A549 (cell line): Measurements from ENCODE around the gene FGF8. TPM values are rescaled to one million over a fixed set of nuclear protein-coding genes. Genes with fewer than 3 reads are reported as not detected.

Source experiments
- ATAC-seq, 2 experiments: fragments of 200-7000 bp in 1 of 2; fragments of >200 bp in 1 of 2; cut with Nextera tagmentation in 1 of 2; cut with Tn5 transposase in 1 of 2; 3 replicates each; pipeline versions ENCODE4 v1.8.0 to v1.9.1; 2018 to 2020; ENCODE audit warnings: mild to moderate bottlenecking in 1 of 2, moderate library complexity in 1 of 2
- CTCF ChIA-PET: fragments of 300-600 bp; sonication (Branson Sonifier 250); formaldehyde crosslinking; extraction: SDS; loops from one replicate; lab custom pipeline; 2021; ENCODE audit warnings: antibody characterized with exemption, inconsistent platforms; lab: Yijun Ruan, JAX
- POLR2A ChIA-PET: fragments of 350-600 bp; formaldehyde crosslinking; extraction: SDS; loops from one replicate; lab custom pipeline; 2021; ENCODE audit warnings: antibody characterized with exemption, inconsistent platforms; lab: Yijun Ruan, JAX
- DNase-seq, 2 experiments: peaks; one replicate each; pipeline versions ENCODE4 v3.0.0 to v3.0.0-alpha.2; 2011 to 2016; ENCODE audit warnings: low read depth in 1 of 2, low spot score in 1 of 2
- FAIRE-seq: peaks from 2 replicates; lab custom pipeline; 2011; peaks lifted over from hg19 to GRCh38; lab: Jason Lieb, UNC
- H3K27ac ChIP-seq, 2 experiments: fragments of >200 bp; sonication (Bioruptor Twin); formaldehyde crosslinking; 3 replicates each; pipeline ENCODE4 v1.5.1; 2016 to 2017
- H3K4me1 ChIP-seq: fragments of >200 bp; sonication (Bioruptor Twin); formaldehyde crosslinking; 3 replicates; pipeline ENCODE4 v1.6.1; 2016
- H3K4me2 ChIP-seq: fragments of >200 bp; sonication (Bioruptor Twin); formaldehyde crosslinking; 3 replicates; pipeline ENCODE4 v1.6.1; 2016
- H3K4me3 ChIP-seq: fragments of >200 bp; sonication (Bioruptor Twin); formaldehyde crosslinking; 3 replicates; pipeline ENCODE4 v1.5.1; 2016
- H3K9me3 ChIP-seq: fragments of >200 bp; sonication (Bioruptor Twin); formaldehyde crosslinking; 3 replicates; pipeline ENCODE4 v1.6.1; 2016
- BCL3 ChIP-seq: fragments of >200 bp; sonication (Bioruptor Twin); formaldehyde crosslinking; IDR thresholded peaks from 3 replicates; pipeline ENCODE4 v1.6.1; 2016
- CBX2 ChIP-seq: fragments of 200-600 bp; sonication (generic); IDR thresholded peaks from 2 replicates; pipeline ENCODE4 v1.6.1; 2016; ENCODE audit warnings: low read depth, mild to moderate bottlenecking, borderline replicate concordance
- CBX8 ChIP-seq: fragments of 200-600 bp; sonication (generic); IDR thresholded peaks from 2 replicates; pipeline ENCODE4 v1.6.1; 2016
- CHD4 ChIP-seq: fragments of 200-600 bp; sonication (generic); IDR thresholded peaks from 2 replicates; pipeline ENCODE4 v1.6.1; 2016; ENCODE audit warnings: antibody characterized with exemption, mild to moderate bottlenecking, borderline replicate concordance
- CTCF ChIP-seq: fragments of >200 bp; sonication (Bioruptor Twin); formaldehyde crosslinking; IDR thresholded peaks from 3 replicates; pipeline ENCODE4 v1.5.1; 2016
- EP300 ChIP-seq, 2 experiments: fragments of >200 bp; sonication (Bioruptor Twin); formaldehyde crosslinking; IDR thresholded peaks; 2 replicates in 1 of 2; 3 replicates in 1 of 2; pipeline ENCODE4 v1.6.1; 2016 to 2017
- FOSL2 ChIP-seq, 2 experiments: fragments of 450-650 bp in 1 of 2; fragments of >200 bp in 1 of 2; sonication (Bioruptor Twin) in 1 of 2; formaldehyde crosslinking; IDR thresholded peaks; 2 replicates each; pipeline versions ENCODE4 v1.5.0 to v1.6.1; 2016 to 2020; ENCODE audit warnings: mild to moderate bottlenecking in 1 of 2, moderate library complexity in 1 of 2
- GATA3 ChIP-seq: IDR thresholded peaks from 2 replicates; pipeline ENCODE4 v1.6.1; 2012; ENCODE audit warnings: borderline replicate concordance
- HEYL ChIP-seq: fragments of 250-450 bp; sonication (Bioruptor Pico); IDR thresholded peaks from 2 replicates; pipeline ENCODE4 v1.8.0; 2021; ENCODE audit warnings: mild to moderate bottlenecking, moderate library complexity
- HMGXB4 ChIP-seq: fragments of 250-450 bp; sonication (Bioruptor Pico); IDR thresholded peaks from 2 replicates; pipeline ENCODE4 v1.5.0; 2021; ENCODE audit warnings: mild to moderate bottlenecking, moderate library complexity, borderline replicate concordance
- HOXA7 ChIP-seq: fragments of 250-450 bp; sonication (Bioruptor Pico); IDR thresholded peaks from 2 replicates; pipeline ENCODE4 v1.5.0; 2020; ENCODE audit warnings: mild to moderate bottlenecking, moderate library complexity
- JUNB ChIP-seq: fragments of >200 bp; sonication (Bioruptor Twin); formaldehyde crosslinking; IDR thresholded peaks from 2 replicates; pipeline ENCODE4 v1.6.1; 2016
- KDM1A ChIP-seq: fragments of 200-600 bp; sonication (generic); IDR thresholded peaks from 2 replicates; pipeline ENCODE4 v1.6.1; 2016; ENCODE audit warnings: low read depth, mild to moderate bottlenecking
- KDM5A ChIP-seq: fragments of 200-600 bp; sonication (generic); IDR thresholded peaks from 2 replicates; pipeline ENCODE4 v1.6.1; 2016; ENCODE audit warnings: antibody characterized with exemption, mild to moderate bottlenecking
- NFE2L2 ChIP-seq: fragments of 150-350 bp; conservative IDR thresholded peaks from 2 replicates; pipeline ENCODE4 v1.6.1; 2014; ENCODE audit warnings: low read length
- POLR2A ChIP-seq: IDR thresholded peaks from 2 replicates; pipeline ENCODE4 v1.6.1; 2012; ENCODE audit warnings: mild to moderate bottlenecking, low read length
- RAD21 ChIP-seq, 2 experiments: fragments of >200 bp in 1 of 2; sonication (Bioruptor Twin) in 1 of 2; formaldehyde crosslinking in 1 of 2; IDR thresholded peaks in 1 of 2; conservative IDR thresholded peaks in 1 of 2; 2 replicates in 1 of 2; 3 replicates in 1 of 2; pipeline ENCODE4 v1.6.1; 2012 to 2018; ENCODE audit warnings: inconsistent platforms in 1 of 2
- RFX5 ChIP-seq: fragments of 450-650 bp; IDR thresholded peaks from 2 replicates; pipeline ENCODE4 v1.7.1; 2014; ENCODE audit warnings: antibody characterized with exemption, mild to moderate bottlenecking, moderate library complexity
- ZC3H11A ChIP-seq: fragments of 450-650 bp; IDR thresholded peaks from 2 replicates; pipeline ENCODE4 v1.6.1; 2014; ENCODE audit warnings: antibody characterized with exemption, mild to moderate bottlenecking
- WGBS: methylation state at CpG from one replicate; pipeline ENCODE4 v1.1.6; 2017; ENCODE audit errors: missing lambda C conversion rate; 5-methylcytosine and 5-hydroxymethylcytosine counted together
- polyA plus RNA-seq, 4 experiments: library from polyadenylated mRNA; depleted of rRNA in 3 of 4; stranded (reverse); fragments of >200 nt; fragmentation: RNase III in 1 of 4; extraction: RNeasy Plus Mini Kit Qiagen cat#74134 plus additional on column Dnase treatment in 1 of 4; gene quantifications; 2 replicates in 3 of 4; 3 replicates in 1 of 4; pipeline ENCODE4 v1.2.3, GENCODE V29; 2011 to 2017

Gene FGF8
- polyA plus RNA-seq, 2 of the 4 experiments (the other 2 are of a cell fraction): 0.12 TPM; not detected in 1

- no peak for ATAC-seq
- no peak overlapping the region for H3K4me3 ChIP-seq
- POLR2A ChIA-PET: no interaction called here
- H3K9me3 ChIP-seq: no peaks in the 10 kb centered on the region
- TF ChIP-seq BCL3 (no peak), ZC3H11A (no peak), HOXA7 (no peak), CBX2 (no peak), RAD21 (conservative IDR thresholded peaks at IDR 0.05 in 1 of 2, IDR thresholded peaks at IDR 0.05 in 1 of 2) (no peak), CHD4 (no peak), FOSL2 (IDR thresholded peaks at IDR 0.05) (no peak), FOSL2 (CRISPR knock-in tag; IDR thresholded peaks at IDR 0.05) (no peak), KDM5A (no peak), EP300 (IDR thresholded peaks at IDR 0.05) (no peak), HEYL (CRISPR knock-in tag) (no peak), NFE2L2 (no peak)
- TF ChIP-seq, all 56 proteins: peak for 0
- DNase-seq: no peak
- 90% methylated on average over 3 of the region's 3 CpGs for WGBS
- H3K27ac ChIP-seq: no peak overlapping the region
- CTCF ChIA-PET: interaction anchor here (1.3 kb wide), 1 partner anchor 22 kb away, joined by 4 read pairs; no protein-coding TSS in a partner anchor
- H3K4me1 ChIP-seq: no peaks in the 10 kb centered on the region
- H3K4me2 ChIP-seq: no peak overlapping the region
- no peak for FAIRE-seq
Observed at GRCh38 chr10:101736666-101737065, 39.2 kb downstream of the FGF8 start.

GRCh38 chr10:101732096-101732495, 43.8 kb downstream of the FGF8 start:
- Histone ChIP-seq H3K9me3 (no peaks in the 10 kb centered on the region), H3K4me3 (no peak overlapping the region), H3K4me1 (no peaks in the 10 kb centered on the region), H3K27ac (no peak overlapping the region), H3K4me2 (no peak overlapping the region)
- POLR2A ChIA-PET: no interaction called here
- CTCF ChIA-PET: interaction anchor here (0.6 to 1.3 kb wide), 5 partner anchors 11 to 132 kb away, joined by 3 to 4 read pairs (median 3); no protein-coding TSS in a partner anchor
- 65% methylated on average over 1 of the region's 1 CpG for WGBS
- no peak for FAIRE-seq
- DNase-seq: no peak
- no peak for ATAC-seq
- no peak for TF ChIP-seq CBX8
- no peak for TF ChIP-seq POLR2A
- TF ChIP-seq BCL3: no peak
- no peak for TF ChIP-seq ZC3H11A
- TF ChIP-seq, all 56 proteins: peak for 0

GRCh38 chr10:101726115-101726387, 49.9 kb downstream of the FGF8 start:
- Histone ChIP-seq H3K4me2 (no peak overlapping the region), H3K4me3 (no peak overlapping the region), H3K9me3 (no peaks in the 10 kb centered on the region), H3K27ac (no peak overlapping the region), H3K4me1 (no peaks in the 10 kb centered on the region)
- CTCF ChIA-PET: no interaction called here
- ATAC-seq (no peak), DNase-seq (no peak), FAIRE-seq (no peak)
- POLR2A ChIA-PET: no interaction called here
- 59% methylated on average over 2 of the region's 2 CpGs for WGBS
- TF ChIP-seq GATA3 (no peak), HMGXB4 (CRISPR knock-in tag) (no peak), JUNB (no peak), RFX5 (no peak), KDM1A (no peak), FOSL2 (IDR thresholded peaks at IDR 0.05) (no peak), FOSL2 (CRISPR knock-in tag; IDR thresholded peaks at IDR 0.05) (no peak), CBX2 (no peak), CTCF (no peak), POLR2A (no peak)
